Measurements from ENCODE around the gene MTRF1.

MTRF1 gene

DNA sequence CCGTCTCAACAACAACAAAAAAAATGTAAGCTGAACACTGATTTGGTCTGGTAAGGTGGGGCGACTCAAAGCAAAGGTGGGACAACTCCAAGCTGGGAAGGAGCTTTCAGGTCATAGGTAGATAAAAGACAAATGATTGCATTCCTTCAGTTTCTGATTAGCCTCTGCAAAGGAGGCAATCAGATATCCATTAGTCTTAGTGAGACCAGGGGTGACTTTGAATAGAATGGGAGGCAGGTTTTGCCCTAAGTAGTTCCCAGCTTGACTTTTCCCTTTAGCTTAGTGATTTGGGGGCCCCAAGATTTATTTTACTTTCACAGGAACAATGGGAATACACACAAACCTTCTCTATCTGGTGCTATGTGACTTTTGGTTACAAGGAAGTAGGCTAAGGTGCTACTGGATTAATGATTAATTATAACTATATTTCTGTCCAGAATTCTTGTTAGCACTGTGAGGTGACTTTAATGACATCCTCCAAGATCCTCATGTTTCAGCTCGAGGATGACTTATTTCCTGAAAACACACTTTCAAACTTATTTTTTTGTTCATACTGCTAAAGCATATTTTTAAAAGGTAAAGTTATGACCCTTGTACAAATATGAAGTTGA, 10.6 kb upstream of the MTRF1 start:
- TF ChIP-seq TAF1 (IDR thresholded peaks at IDR 0.05; ENCODE audit: borderline replicate concordance, insufficient read depth, low read length) (no peak), SIN3A (IDR thresholded peaks at IDR 0.05; ENCODE audit: borderline replicate concordance, insufficient read depth, low read length) (no peak), POLR2AphosphoS5 (IDR thresholded peaks at IDR 0.05; ENCODE audit: low read depth, low read length) (no peak), FOXP2 (optimal IDR thresholded peaks at IDR 0.05; ENCODE audit: borderline replicate concordance, extremely low read depth, extremely low read length, insufficient read depth) (no peak)
- TF ChIP-seq, protein P1, sequence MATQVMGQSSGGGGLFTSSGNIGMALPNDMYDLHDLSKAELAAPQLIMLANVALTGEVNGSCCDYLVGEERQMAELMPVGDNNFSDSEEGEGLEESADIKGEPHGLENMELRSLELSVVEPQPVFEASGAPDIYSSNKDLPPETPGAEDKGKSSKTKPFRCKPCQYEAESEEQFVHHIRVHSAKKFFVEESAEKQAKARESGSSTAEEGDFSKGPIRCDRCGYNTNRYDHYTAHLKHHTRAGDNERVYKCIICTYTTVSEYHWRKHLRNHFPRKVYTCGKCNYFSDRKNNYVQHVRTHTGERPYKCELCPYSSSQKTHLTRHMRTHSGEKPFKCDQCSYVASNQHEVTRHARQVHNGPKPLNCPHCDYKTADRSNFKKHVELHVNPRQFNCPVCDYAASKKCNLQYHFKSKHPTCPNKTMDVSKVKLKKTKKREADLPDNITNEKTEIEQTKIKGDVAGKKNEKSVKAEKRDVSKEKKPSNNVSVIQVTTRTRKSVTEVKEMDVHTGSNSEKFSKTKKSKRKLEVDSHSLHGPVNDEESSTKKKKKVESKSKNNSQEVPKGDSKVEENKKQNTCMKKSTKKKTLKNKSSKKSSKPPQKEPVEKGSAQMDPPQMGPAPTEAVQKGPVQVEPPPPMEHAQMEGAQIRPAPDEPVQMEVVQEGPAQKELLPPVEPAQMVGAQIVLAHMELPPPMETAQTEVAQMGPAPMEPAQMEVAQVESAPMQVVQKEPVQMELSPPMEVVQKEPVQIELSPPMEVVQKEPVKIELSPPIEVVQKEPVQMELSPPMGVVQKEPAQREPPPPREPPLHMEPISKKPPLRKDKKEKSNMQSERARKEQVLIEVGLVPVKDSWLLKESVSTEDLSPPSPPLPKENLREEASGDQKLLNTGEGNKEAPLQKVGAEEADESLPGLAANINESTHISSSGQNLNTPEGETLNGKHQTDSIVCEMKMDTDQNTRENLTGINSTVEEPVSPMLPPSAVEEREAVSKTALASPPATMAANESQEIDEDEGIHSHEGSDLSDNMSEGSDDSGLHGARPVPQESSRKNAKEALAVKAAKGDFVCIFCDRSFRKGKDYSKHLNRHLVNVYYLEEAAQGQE (IDR thresholded peaks at IDR 0.05; ENCODE audit: insufficient read depth in 1 of 2, low read depth in 2 of 2, low read length in 2 of 2): no peak

DNA sequence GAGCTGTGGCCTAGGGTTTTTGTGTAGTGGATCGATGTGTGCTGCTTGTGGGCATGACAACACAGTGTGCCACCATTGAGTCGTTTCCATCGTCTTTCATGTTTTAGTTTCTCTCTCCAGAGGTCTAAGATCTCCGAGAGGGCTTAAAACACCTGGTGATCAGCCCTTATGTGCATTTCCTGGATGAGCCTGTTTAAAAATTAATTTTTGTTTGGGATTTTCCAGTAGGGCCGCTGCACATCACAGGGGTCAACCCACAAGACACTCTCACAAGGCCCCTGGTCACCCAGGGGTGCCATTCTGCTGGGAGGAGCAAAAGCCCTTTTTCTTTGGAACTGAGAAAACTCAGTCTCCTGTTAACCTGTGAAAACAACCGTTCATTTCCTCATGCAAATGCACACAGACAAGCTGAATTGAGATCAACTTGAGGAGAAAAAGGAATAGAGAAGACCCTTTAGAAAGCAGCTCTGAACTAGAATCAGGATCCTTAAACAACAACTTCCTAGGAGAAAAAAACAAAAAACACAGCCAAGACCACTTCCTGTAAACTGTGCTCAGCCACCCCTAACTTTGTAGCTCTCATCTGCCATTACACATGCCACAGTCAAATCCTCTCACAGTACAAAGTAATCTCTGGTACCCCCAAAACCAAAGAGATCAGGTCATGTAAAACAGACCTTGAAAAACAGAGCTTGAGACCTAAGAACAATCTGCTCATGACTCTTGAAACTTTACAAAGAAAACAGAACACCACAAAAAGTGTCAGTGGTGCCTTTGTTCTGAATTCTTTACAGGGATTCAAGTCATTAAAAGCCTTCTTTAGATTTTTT, 8.3 kb upstream of the MTRF1 start:
- TF ChIP-seq TAF1 (IDR thresholded peaks at IDR 0.05; ENCODE audit: borderline replicate concordance, insufficient read depth, low read length) (no peak), POLR2AphosphoS5 (IDR thresholded peaks at IDR 0.05; ENCODE audit: low read depth, low read length) (no peak), FOXP2 (optimal IDR thresholded peaks at IDR 0.05; ENCODE audit: borderline replicate concordance, extremely low read depth, extremely low read length, insufficient read depth) (no peak), SIN3A (IDR thresholded peaks at IDR 0.05; ENCODE audit: borderline replicate concordance, insufficient read depth, low read length) (no peak)
- TF ChIP-seq, protein P1 (IDR thresholded peaks at IDR 0.05; ENCODE audit: insufficient read depth in 1 of 2, low read depth in 2 of 2, low read length in 2 of 2): no peak

GRCh38 chr13:41268764-41269163, 5.4 kb upstream of the MTRF1 start:
- TF ChIP-seq SIN3A (IDR thresholded peaks at IDR 0.05; ENCODE audit: borderline replicate concordance, insufficient read depth, low read length): no peak
- TF ChIP-seq, protein P1 (IDR thresholded peaks at IDR 0.05; ENCODE audit: insufficient read depth in 1 of 2, low read depth in 2 of 2, low read length in 2 of 2): no peak
- TF ChIP-seq FOXP2 (optimal IDR thresholded peaks at IDR 0.05; ENCODE audit: borderline replicate concordance, extremely low read depth, extremely low read length, insufficient read depth): no peak
- TF ChIP-seq TAF1 (IDR thresholded peaks at IDR 0.05; ENCODE audit: borderline replicate concordance, insufficient read depth, low read length): no peak
- TF ChIP-seq POLR2AphosphoS5 (IDR thresholded peaks at IDR 0.05; ENCODE audit: low read depth, low read length): no peak

DNA sequence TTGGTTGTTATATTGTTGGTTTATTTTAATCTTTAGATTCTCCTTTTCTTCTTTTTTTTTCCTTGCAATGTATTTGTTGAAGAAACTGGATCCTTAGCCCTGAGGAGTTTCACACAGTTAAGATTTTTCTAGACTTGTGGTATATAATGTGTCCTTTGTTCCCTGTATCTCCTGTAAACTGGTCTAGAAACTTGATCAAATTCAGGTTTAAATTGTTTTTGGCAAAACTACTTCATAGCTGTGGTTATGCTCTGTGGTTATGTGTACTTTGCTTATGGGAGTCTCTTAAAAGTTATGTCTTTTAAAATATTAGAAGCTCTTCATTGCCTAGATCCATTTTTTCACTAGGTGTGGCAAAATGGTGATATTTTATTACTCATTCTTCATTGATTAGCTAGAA, 3.7 kb upstream of the MTRF1 start:
- TF ChIP-seq SIN3A (IDR thresholded peaks at IDR 0.05; ENCODE audit: borderline replicate concordance, insufficient read depth, low read length) (no peak), TAF1 (IDR thresholded peaks at IDR 0.05; ENCODE audit: borderline replicate concordance, insufficient read depth, low read length) (no peak), FOXP2 (optimal IDR thresholded peaks at IDR 0.05; ENCODE audit: borderline replicate concordance, extremely low read depth, extremely low read length, insufficient read depth) (no peak), POLR2AphosphoS5 (IDR thresholded peaks at IDR 0.05; ENCODE audit: low read depth, low read length) (no peak)
- TF ChIP-seq, protein P1 (IDR thresholded peaks at IDR 0.05; ENCODE audit: insufficient read depth in 1 of 2, low read depth in 2 of 2, low read length in 2 of 2): no peak

Measured in PFSK-1 (cell line).